ENCODE measurements around the gene ABL1. TPM values are rescaled to one million over a fixed set of nuclear protein-coding genes. Genes with fewer than 3 reads are reported as not detected.
"Not testable (repeated sequence)": the region's sequence is repeated elsewhere in the genome, so short reads cannot be mapped to it uniquely, and the experiment has no call there.

ABL1 gene
- polyA plus RNA-seq, 3 donors, result 4.5 to 14.5 (median 8.0) TPM

- peaks cover 5 to 14% (median 8%) of the 10 kb centered on the region in 7 donors for H3K9me3 Mint-ChIP-seq
- DNase-seq; H3K27me3 ChIP-seq (ENCODE audit: control insufficient read depth in 2 of 2, insufficient read depth in 2 of 2, low read length in 2 of 2); H3K27me3 Mint-ChIP-seq (ENCODE audit: low read depth in 3 of 3); H3K9me3 ChIP-seq (replicated peaks in 1 of 2; ENCODE audit: control insufficient read depth in 1 of 2, insufficient read depth in 1 of 2, low read length in 2 of 2); H3K9ac ChIP-seq (ENCODE audit: insufficient read depth, low read length, poor library complexity, severe bottlenecking); H3K79me2 ChIP-seq (ENCODE audit: insufficient read depth, low read length); intact Hi-C loops (cut with micrococcal nuclease); H3K36me3 Mint-ChIP-seq; H3K4me3 ChIP-seq (replicated peaks in 1 of 3; ENCODE audit: low read depth in 2 of 3, low read length in 3 of 3); H3K36me3 ChIP-seq (replicated peaks in 1 of 2; ENCODE audit: control insufficient read depth in 1 of 2, insufficient read depth in 2 of 2, low read length in 2 of 2); H3K4me3 Mint-ChIP-seq; H3K4me1 ChIP-seq (ENCODE audit: control insufficient read depth in 1 of 2, insufficient read depth in 2 of 2, low read length in 2 of 2); H2AFZ ChIP-seq (ENCODE audit: insufficient read depth, low read depth, low read length, poor library complexity, severe bottlenecking); H3K27ac ChIP-seq (ENCODE audit: low read depth in 1 of 2, low read length in 2 of 2); H3K27ac Mint-ChIP-seq; H3K4me2 ChIP-seq (replicated peaks; ENCODE audit: extremely low read depth, low read length, poor library complexity, severe bottlenecking); H3K4me1 Mint-ChIP-seq: not testable (repeated sequence)
- 86% methylated on average over 2 of the region's 3 CpGs for WGBS (ENCODE audit: insufficient coverage)
- peaks cover 47% of the 10 kb centered on the region for H4K20me1 ChIP-seq (ENCODE audit: insufficient read depth, low read length)
Measured at GRCh38 chr9:130794423-130794822, 40.6 kb upstream of the ABL1 start.

- Mint-ChIP-seq H3K9me3 (peaks cover 0 to 8% (median 2%) of the 10 kb centered on the region in 7 donors), H3K4me3 (no peak overlapping the region), H3K36me3 (no peaks in the 10 kb centered on the region), H3K27me3 (ENCODE audit: low read depth in 3 of 3) (no peaks in the 10 kb centered on the region), H3K27ac (no peak overlapping the region), H3K4me1 (peaks cover 4% of the 10 kb centered on the region)
- DNase-seq, result no peak
- no peak overlapping the region for H2AFZ ChIP-seq (ENCODE audit: insufficient read depth, low read depth, low read length, poor library complexity, severe bottlenecking)
- WGBS (ENCODE audit: insufficient coverage), result 92% methylated on average over 4 of the region's 6 CpGs
- no peaks in the 10 kb centered on the region for H3K79me2 ChIP-seq (ENCODE audit: insufficient read depth, low read length)
- intact Hi-C loops (cut with micrococcal nuclease), result no loop called here
- H3K27me3 ChIP-seq (ENCODE audit: control insufficient read depth in 2 of 2, insufficient read depth in 2 of 2, low read length in 2 of 2), result no peaks in the 10 kb centered on the region
- H3K9me3 ChIP-seq (replicated peaks in 1 of 2; ENCODE audit: control insufficient read depth in 1 of 2, insufficient read depth in 1 of 2, low read length in 2 of 2), result peaks cover 2 to 5% of the 10 kb centered on the region in 2 donors
- no peak overlapping the region for H3K27ac ChIP-seq (ENCODE audit: low read depth in 1 of 2, low read length in 2 of 2)
- no peak for TF ChIP-seq CTCF (IDR thresholded peaks at IDR 0.05)
- peaks cover 51% of the 10 kb centered on the region for H4K20me1 ChIP-seq (ENCODE audit: insufficient read depth, low read length)
- H3K4me3 ChIP-seq (replicated peaks in 1 of 3; ENCODE audit: low read depth in 2 of 3, low read length in 3 of 3), result no peak overlapping the region
- H3K4me1 ChIP-seq (ENCODE audit: control insufficient read depth in 1 of 2, insufficient read depth in 2 of 2, low read length in 2 of 2), result no peaks in the 10 kb centered on the region
- H3K36me3 ChIP-seq (replicated peaks in 1 of 2; ENCODE audit: control insufficient read depth in 1 of 2, insufficient read depth in 2 of 2, low read length in 2 of 2), result no peaks in the 10 kb centered on the region
- no peak overlapping the region for H3K9ac ChIP-seq (ENCODE audit: insufficient read depth, low read length, poor library complexity, severe bottlenecking)
- H3K4me2 ChIP-seq (replicated peaks; ENCODE audit: extremely low read depth, low read length, poor library complexity, severe bottlenecking), result no peak overlapping the region
Measured at GRCh38 chr9:130794923-130795495, 40.0 kb upstream of the ABL1 start.

GRCh38 chr9:130803116-130803515 lies 31.9 kb upstream of the ABL1 start:
- H3K27ac ChIP-seq (ENCODE audit: low read depth in 1 of 2, low read length in 2 of 2); H3K4me3 Mint-ChIP-seq; H3K4me1 ChIP-seq (ENCODE audit: control insufficient read depth in 1 of 2, insufficient read depth in 2 of 2, low read length in 2 of 2); H3K4me3 ChIP-seq (replicated peaks in 1 of 3; ENCODE audit: low read depth in 2 of 3, low read length in 3 of 3); H3K79me2 ChIP-seq (ENCODE audit: insufficient read depth, low read length); H3K9me3 ChIP-seq (replicated peaks in 1 of 2; ENCODE audit: control insufficient read depth in 1 of 2, insufficient read depth in 1 of 2, low read length in 2 of 2); intact Hi-C loops (cut with micrococcal nuclease); H3K27me3 ChIP-seq (ENCODE audit: control insufficient read depth in 2 of 2, insufficient read depth in 2 of 2, low read length in 2 of 2); H3K9me3 Mint-ChIP-seq; H2AFZ ChIP-seq (ENCODE audit: insufficient read depth, low read depth, low read length, poor library complexity, severe bottlenecking); H3K4me2 ChIP-seq (replicated peaks; ENCODE audit: extremely low read depth, low read length, poor library complexity, severe bottlenecking); H3K27ac Mint-ChIP-seq; DNase-seq; H3K36me3 Mint-ChIP-seq; H3K9ac ChIP-seq (ENCODE audit: insufficient read depth, low read length, poor library complexity, severe bottlenecking); H3K27me3 Mint-ChIP-seq (ENCODE audit: low read depth in 3 of 3); H3K4me1 Mint-ChIP-seq; H3K36me3 ChIP-seq (replicated peaks in 1 of 2; ENCODE audit: control insufficient read depth in 1 of 2, insufficient read depth in 2 of 2, low read length in 2 of 2): not testable (repeated sequence)
- WGBS (ENCODE audit: insufficient coverage), result 100% methylated on average over 5 of the region's 11 CpGs
- peaks cover 30% of the 10 kb centered on the region for H4K20me1 ChIP-seq (ENCODE audit: insufficient read depth, low read length)
